IMR-90 (cell line): Measurements from ENCODE around the gene SLC43A2. TPM values are rescaled to one million over a fixed set of nuclear protein-coding genes. Genes with fewer than 3 reads are reported as not detected.

ENCODE experiments used
- ATAC-seq: fragments of 200-7000 bp; cut with Tn5 transposase; 2 replicates; pipeline ENCODE4 v1.9.1; 2020; ENCODE audit warnings: low read depth, mild to moderate bottlenecking, moderate library complexity
- BruUV-seq: library from RNA; stranded (reverse); fragments of 400-500 nt; replicated peaks from 2 replicates; lab custom pipeline; 2021; lab: Mats Ljungman, UMichigan
- CTCF ChIA-PET: fragments of 300-600 bp; formaldehyde crosslinking; extraction: SDS; loops from one replicate; lab custom pipeline; 2021; ENCODE audit warnings: antibody characterized with exemption; lab: Yijun Ruan, JAX
- POLR2A ChIA-PET: fragments of 300-600 bp; sonication (Branson Sonifier 250); formaldehyde crosslinking; loops from one replicate; lab custom pipeline; 2022; ENCODE audit warnings: antibody characterized with exemption; ENCODE audit not compliant: unreplicated experiment; lab: Charles Lee
- DNase-seq: peaks from one replicate; pipeline ENCODE4 v3.0.0; 2013
- H2AFZ ChIP-seq: replicated peaks from 2 replicates; pipeline ENCODE3; 2013; ENCODE audit warnings: low read length, mild to moderate bottlenecking; ENCODE audit not compliant: poor library complexity
- H2AK5ac ChIP-seq: 2 replicates; pipeline ENCODE4 v1.6.1; 2013; ENCODE audit warnings: low read depth, low read length, inconsistent platforms
- H2AK9ac ChIP-seq: replicated peaks from 2 replicates; pipeline ENCODE3; 2013; ENCODE audit warnings: mild to moderate bottlenecking, low read depth, low read length, moderate library complexity; ENCODE audit not compliant: poor library complexity
- H2BK120ac ChIP-seq: 2 replicates; pipeline ENCODE4 v1.6.1; 2013; ENCODE audit warnings: low read depth, low read length, inconsistent platforms
- H2BK15ac ChIP-seq: 3 replicates; pipeline ENCODE4 v1.6.1; 2013; ENCODE audit warnings: low read depth, low read length, inconsistent platforms
- H2BK20ac ChIP-seq: 2 replicates; pipeline ENCODE4 v1.6.1; 2013; ENCODE audit warnings: low read depth, mild to moderate bottlenecking, inconsistent platforms, low read length, moderate library complexity
- H2BK5ac ChIP-seq: 2 replicates; pipeline ENCODE4 v1.6.1; 2013; ENCODE audit warnings: mild to moderate bottlenecking, low read depth, low read length, inconsistent platforms; ENCODE audit not compliant: poor library complexity, severe bottlenecking
- H3K14ac ChIP-seq: replicated peaks from 2 replicates; pipeline ENCODE4 v1.6.1; 2013; ENCODE audit warnings: low read depth, low read length, inconsistent platforms
- H3K18ac ChIP-seq: 2 replicates; pipeline ENCODE4 v1.6.1; 2013; ENCODE audit warnings: low read depth, low read length, control low read depth
- H3K23ac ChIP-seq: 2 replicates; pipeline ENCODE4 v1.6.1; 2013; ENCODE audit warnings: low read depth, low read length, inconsistent platforms
- H3K27ac ChIP-seq: 2 replicates; pipeline ENCODE4 v1.5.1; 2013; ENCODE audit warnings: mild to moderate bottlenecking, control low read depth, low read length; ENCODE audit not compliant: insufficient read depth
- H3K27me3 ChIP-seq: 2 replicates; pipeline ENCODE4 v1.6.1; 2013; ENCODE audit warnings: low read length; ENCODE audit not compliant: control insufficient read depth, insufficient read depth
- H3K36me3 ChIP-seq: 2 replicates; pipeline ENCODE4 v1.6.1; 2013; ENCODE audit warnings: low read length, mixed read lengths; ENCODE audit not compliant: control insufficient read depth, insufficient read depth
- H3K4ac ChIP-seq: 2 replicates; pipeline ENCODE4 v1.6.1; 2013; ENCODE audit warnings: low read depth, low read length, inconsistent platforms
- H3K4me1 ChIP-seq: 2 replicates; pipeline ENCODE4 v1.6.1; 2013; ENCODE audit warnings: low read length, mixed read lengths; ENCODE audit not compliant: control insufficient read depth, insufficient read depth
- H3K4me2 ChIP-seq: 2 replicates; pipeline ENCODE4 v1.6.1; 2013; ENCODE audit warnings: low read depth, mild to moderate bottlenecking, control low read depth, low read length, moderate library complexity
- H3K4me3 ChIP-seq: 2 replicates; pipeline ENCODE4 v1.5.1; 2013; ENCODE audit warnings: low read depth, mild to moderate bottlenecking, control low read depth, low read length, moderate library complexity; ENCODE audit not compliant: insufficient read depth
- H3K56ac ChIP-seq: 2 replicates; pipeline ENCODE4 v1.6.1; 2013; ENCODE audit warnings: low read length, inconsistent platforms; ENCODE audit not compliant: insufficient read depth; ENCODE audit errors: extremely low read depth
- H3K79me1 ChIP-seq, 2 experiments: 2 replicates each; pipeline ENCODE4 v1.6.1; 2013; ENCODE audit warnings: low read length in 2 of 2, inconsistent platforms in 1 of 2, low read depth in 1 of 2
- H3K9ac ChIP-seq: 2 replicates; pipeline ENCODE4 v1.6.1; 2013; ENCODE audit warnings: low read depth, low read length, control low read depth
- H3K9me1 ChIP-seq: 2 replicates; pipeline ENCODE4 v1.6.1; 2013; ENCODE audit warnings: low read length, inconsistent platforms; ENCODE audit not compliant: insufficient read depth
- H3K9me3 ChIP-seq: 2 replicates; pipeline ENCODE4 v1.6.1; 2013; ENCODE audit warnings: low read length; ENCODE audit not compliant: control insufficient read depth, insufficient read depth
- H4K20me1 ChIP-seq: 2 replicates; pipeline ENCODE4 v1.6.1; 2013; ENCODE audit warnings: low read length, inconsistent platforms; ENCODE audit not compliant: insufficient read depth
- H4K5ac ChIP-seq: 2 replicates; pipeline ENCODE4 v1.6.1; 2013; ENCODE audit warnings: mild to moderate bottlenecking, low read depth, low read length, control low read depth
- H4K8ac ChIP-seq, 2 experiments: 2 replicates each; pipeline ENCODE4 v1.6.1; 2013; ENCODE audit warnings: low read depth in 2 of 2, low read length in 2 of 2, control low read depth in 1 of 2, inconsistent platforms in 1 of 2
- H4K91ac ChIP-seq: 2 replicates; pipeline ENCODE4 v1.6.1; 2013; ENCODE audit warnings: low read depth, low read length, inconsistent platforms; ENCODE audit not compliant: insufficient read depth
- BHLHE40 ChIP-seq: fragments of 150-350 bp; IDR thresholded peaks from 2 replicates; pipeline ENCODE4 v1.6.1; 2016; ENCODE audit warnings: mild to moderate bottlenecking, low read depth, low read length
- CEBPB ChIP-seq: IDR thresholded peaks from 2 replicates; pipeline ENCODE4 v1.6.1; 2012; ENCODE audit warnings: low read depth, low read length, improper control_type of control experiment
- CHD1 ChIP-seq: IDR thresholded peaks from 2 replicates; pipeline ENCODE4 v1.6.1; 2012; ENCODE audit warnings: low read depth, low read length, improper control_type of control experiment
- FOS ChIP-seq: fragments of 150-350 bp; IDR thresholded peaks from 2 replicates; pipeline ENCODE4 v1.6.1; 2016; ENCODE audit warnings: low read depth, low read length
- MAFK ChIP-seq: IDR thresholded peaks from 2 replicates; pipeline ENCODE4 v1.6.1; 2012; ENCODE audit warnings: low read depth, low read length, improper control_type of control experiment
- MAZ ChIP-seq: IDR thresholded peaks from 2 replicates; pipeline ENCODE4 v1.6.1; 2012; ENCODE audit warnings: low read depth, mild to moderate bottlenecking, low read length, improper control_type of control experiment, moderate library complexity, borderline replicate concordance
- MXI1 ChIP-seq: IDR thresholded peaks from 2 replicates; pipeline ENCODE4 v1.6.1; 2012; ENCODE audit warnings: low read depth, mild to moderate bottlenecking, low read length, moderate library complexity, borderline replicate concordance
- NFE2L2 ChIP-seq: fragments of 150-350 bp; IDR thresholded peaks from 2 replicates; pipeline ENCODE4 v1.6.1; 2016; ENCODE audit warnings: low read depth, mild to moderate bottlenecking, low read length
- POLR2A ChIP-seq: IDR thresholded peaks from 2 replicates; pipeline ENCODE4 v1.6.1; 2012; ENCODE audit warnings: mild to moderate bottlenecking, low read depth, low read length
- RAD21 ChIP-seq: IDR thresholded peaks from 2 replicates; pipeline ENCODE4 v1.6.1; 2012; ENCODE audit warnings: low read length, improper control_type of control experiment
- RCOR1 ChIP-seq: IDR thresholded peaks from 2 replicates; pipeline ENCODE4 v1.6.1; 2012; ENCODE audit warnings: mild to moderate bottlenecking, low read length, improper control_type of control experiment; ENCODE audit not compliant: insufficient replicate concordance
- RFX5 ChIP-seq: IDR thresholded peaks from 2 replicates; pipeline ENCODE4 v1.8.0; 2012; ENCODE audit warnings: low read depth, mild to moderate bottlenecking, low read length, moderate library complexity
- SMC3 ChIP-seq: fragments of 150-350 bp; IDR thresholded peaks from 2 replicates; pipeline ENCODE4 v1.6.1; 2016; ENCODE audit warnings: low read depth, mild to moderate bottlenecking, antibody characterized with exemption, low read length, moderate library complexity
- WGBS, 2 experiments: methylation state at CpG; one replicate each; pipeline versions ENCODE4 v1.1.5 to v1.1.7; 2013; ENCODE audit warnings: missing lambda C conversion rate in 2 of 2; ENCODE audit not compliant: insufficient read length in 1 of 2; ENCODE audit errors: extremely low coverage in 2 of 2; 5-methylcytosine and 5-hydroxymethylcytosine counted together
- dilution Hi-C: fragments of 300-500 bp; cut with HindIII; formaldehyde crosslinking; loops from one replicate; pipeline ENCODE4 v1.14.3; 2018; ENCODE audit warnings: low sequenced_read_pairs; ENCODE audit not compliant: unreplicated experiment
- in situ Hi-C: fragments of 300-500 bp; cut with MboI; formaldehyde crosslinking; loops from 3 replicates; pipeline ENCODE4 v1.14.3; 2019; ENCODE audit warnings: low sequenced_read_pairs, inconsistent platforms, mixed read lengths
- intact Hi-C: fragments of 100-400 bp; cut with micrococcal nuclease; formaldehyde crosslinking; loops from 2 replicates; pipeline ENCODE4 v1.10.0; 2022
- polyA plus RNA-seq, 3 experiments: library from polyadenylated mRNA; depleted of rRNA; stranded (reverse); fragments of >200 nt; gene quantifications; 2 replicates each; pipeline ENCODE4 v1.2.3, GENCODE V29; 2012; ENCODE audit warnings: low replicate concordance in 1 of 3
- total RNA-seq: library from RNA; depleted of rRNA; stranded (reverse); fragments of >200 nt; gene quantifications from 2 replicates; pipeline ENCODE4 v1.2.3, GENCODE V29; 2012
- TF ChIP-seq, protein P1 (sequence below): conservative IDR thresholded peaks from 2 replicates; pipeline ENCODE4 v1.5.1; 2012; ENCODE audit warnings: mild to moderate bottlenecking, low read depth, low read length, improper control_type of control experiment
- TF ChIP-seq, protein P2 (sequence below): fragments of 150-350 bp; IDR thresholded peaks from 2 replicates; pipeline ENCODE4 v1.6.1; 2017; ENCODE audit warnings: mild to moderate bottlenecking, antibody characterized with exemption, low read length, low read depth
- TF ChIP-seq, protein P3 (sequence below): fragments of 150-350 bp; IDR thresholded peaks from 2 replicates; pipeline ENCODE4 v1.6.1; 2016; ENCODE audit warnings: low read depth, mild to moderate bottlenecking, low read length, moderate library complexity, borderline replicate concordance

Gene SLC43A2
- total and polyA plus RNA-seq, 2 of the 4 experiments (the other 2 are of a cell fraction): 3.8 to 9.0 TPM

DNA sequence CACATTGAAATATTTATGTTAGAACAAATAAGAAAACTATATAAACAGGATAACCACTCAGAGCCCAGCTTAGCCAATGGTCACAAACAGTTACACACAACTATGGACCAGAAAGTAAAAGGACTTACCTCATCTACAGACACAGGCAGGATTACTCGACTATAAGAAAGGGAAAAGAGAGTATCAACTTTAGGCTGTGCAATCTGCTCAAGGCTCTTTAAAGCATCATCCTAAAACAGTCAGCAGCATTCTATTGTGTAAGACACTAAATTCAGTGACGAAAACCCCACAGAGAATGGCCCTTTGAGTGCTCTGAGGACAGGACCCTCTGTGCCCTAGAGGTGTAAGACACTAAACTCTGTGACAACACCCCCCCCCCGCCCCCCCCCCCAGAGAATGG is 70.2 kb downstream of the SLC43A2 start:
- dilution Hi-C loops: no loop called here
- Histone ChIP-seq H3K27ac (no peak overlapping the region), H3K36me3 (peaks cover 17% of the 10 kb centered on the region), H2AK9ac (no peak overlapping the region), H3K79me1 (peaks cover 27 to 83% of the 10 kb centered on the region in 2 experiments), H4K5ac (no peak overlapping the region), H3K4me1 (peaks cover 9% of the 10 kb centered on the region; the same call in 1 of the 2 replicates), H3K56ac (no peak overlapping the region), H2AK5ac (no peak overlapping the region), H2BK20ac (no peak overlapping the region), H4K8ac (no peak overlapping the region), H3K4ac (no peak overlapping the region), H3K27me3 (no peaks in the 10 kb centered on the region), H3K14ac (no peak overlapping the region), H3K4me2 (no peak overlapping the region), H4K20me1 (peaks cover 76% of the 10 kb centered on the region), H3K23ac (no peak overlapping the region), H2BK120ac (no peak overlapping the region), H3K18ac (no peak overlapping the region), H2BK5ac (no peak overlapping the region), H2BK15ac (no peak overlapping the region), H3K9me3 (no peaks in the 10 kb centered on the region), H2AFZ (no peak overlapping the region), H3K9ac (no peak overlapping the region), H3K9me1 (peaks cover 30% of the 10 kb centered on the region), H4K91ac (no peak overlapping the region), H3K4me3 (no peak overlapping the region)
- DNase-seq (no peak), ATAC-seq (no peak)
- ChIA-PET POLR2A (no interaction called here), CTCF (interaction anchor here (0.6 kb wide), 1 partner anchor 50 kb away, joined by 4 read pairs; no protein-coding TSS in a partner anchor)
- 83% methylated on average over 1 of the region's 3 CpGs; no CpG with 5 or more reads in 1 of the 2 experiments for WGBS, 2 experiments
- intact Hi-C loops: no loop called here
- BruUV-seq: no TSS peak
- in situ Hi-C loops: no loop called here
- TF ChIP-seq RCOR1 (no peak), MAFK (no peak), RFX5 (no peak), BHLHE40 (no peak), MXI1 (no peak), RAD21 (no peak), MAZ (no peak), FOS (no peak), SMC3 (no peak), POLR2A (no peak), CEBPB (no peak), CHD1 (no peak), NFE2L2 (no peak)
- TF ChIP-seq, protein P1, sequence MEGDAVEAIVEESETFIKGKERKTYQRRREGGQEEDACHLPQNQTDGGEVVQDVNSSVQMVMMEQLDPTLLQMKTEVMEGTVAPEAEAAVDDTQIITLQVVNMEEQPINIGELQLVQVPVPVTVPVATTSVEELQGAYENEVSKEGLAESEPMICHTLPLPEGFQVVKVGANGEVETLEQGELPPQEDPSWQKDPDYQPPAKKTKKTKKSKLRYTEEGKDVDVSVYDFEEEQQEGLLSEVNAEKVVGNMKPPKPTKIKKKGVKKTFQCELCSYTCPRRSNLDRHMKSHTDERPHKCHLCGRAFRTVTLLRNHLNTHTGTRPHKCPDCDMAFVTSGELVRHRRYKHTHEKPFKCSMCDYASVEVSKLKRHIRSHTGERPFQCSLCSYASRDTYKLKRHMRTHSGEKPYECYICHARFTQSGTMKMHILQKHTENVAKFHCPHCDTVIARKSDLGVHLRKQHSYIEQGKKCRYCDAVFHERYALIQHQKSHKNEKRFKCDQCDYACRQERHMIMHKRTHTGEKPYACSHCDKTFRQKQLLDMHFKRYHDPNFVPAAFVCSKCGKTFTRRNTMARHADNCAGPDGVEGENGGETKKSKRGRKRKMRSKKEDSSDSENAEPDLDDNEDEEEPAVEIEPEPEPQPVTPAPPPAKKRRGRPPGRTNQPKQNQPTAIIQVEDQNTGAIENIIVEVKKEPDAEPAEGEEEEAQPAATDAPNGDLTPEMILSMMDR: no peak
- TF ChIP-seq, protein P2, sequence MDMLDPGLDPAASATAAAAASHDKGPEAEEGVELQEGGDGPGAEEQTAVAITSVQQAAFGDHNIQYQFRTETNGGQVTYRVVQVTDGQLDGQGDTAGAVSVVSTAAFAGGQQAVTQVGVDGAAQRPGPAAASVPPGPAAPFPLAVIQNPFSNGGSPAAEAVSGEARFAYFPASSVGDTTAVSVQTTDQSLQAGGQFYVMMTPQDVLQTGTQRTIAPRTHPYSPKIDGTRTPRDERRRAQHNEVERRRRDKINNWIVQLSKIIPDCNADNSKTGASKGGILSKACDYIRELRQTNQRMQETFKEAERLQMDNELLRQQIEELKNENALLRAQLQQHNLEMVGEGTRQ: no peak
- TF ChIP-seq, protein P3, sequence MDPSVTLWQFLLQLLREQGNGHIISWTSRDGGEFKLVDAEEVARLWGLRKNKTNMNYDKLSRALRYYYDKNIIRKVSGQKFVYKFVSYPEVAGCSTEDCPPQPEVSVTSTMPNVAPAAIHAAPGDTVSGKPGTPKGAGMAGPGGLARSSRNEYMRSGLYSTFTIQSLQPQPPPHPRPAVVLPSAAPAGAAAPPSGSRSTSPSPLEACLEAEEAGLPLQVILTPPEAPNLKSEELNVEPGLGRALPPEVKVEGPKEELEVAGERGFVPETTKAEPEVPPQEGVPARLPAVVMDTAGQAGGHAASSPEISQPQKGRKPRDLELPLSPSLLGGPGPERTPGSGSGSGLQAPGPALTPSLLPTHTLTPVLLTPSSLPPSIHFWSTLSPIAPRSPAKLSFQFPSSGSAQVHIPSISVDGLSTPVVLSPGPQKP: no peak
